Progenitor cell of endocrine pancreas (in vitro differentiated cells): ENCODE results near the gene TMEM151A. TPM values are rescaled to one million over a fixed set of nuclear protein-coding genes. Genes with fewer than 3 reads are reported as not detected.

Source experiments
- DNase-seq: peaks from one replicate; pipeline ENCODE4 v3.0.0; 2021; ENCODE audit warnings: low spot score; ENCODE audit not compliant: unreplicated experiment
- H3K27ac Mint-ChIP-seq: 2 replicates; pipeline ENCODE4 v1.8.0; 2021; ENCODE audit warnings: mild to moderate bottlenecking, moderate library complexity, mixed read lengths
- H3K27me3 Mint-ChIP-seq: 2 replicates; pipeline ENCODE4 v1.8.0; 2021; ENCODE audit warnings: mixed read lengths
- H3K36me3 Mint-ChIP-seq: 2 replicates; pipeline ENCODE4 v1.8.0; 2022; ENCODE audit warnings: mixed read lengths; ENCODE audit not compliant: insufficient read depth
- H3K4me1 Mint-ChIP-seq: 2 replicates; pipeline ENCODE4 v1.8.0; 2021; ENCODE audit warnings: low read depth, mixed read lengths
- H3K4me3 Mint-ChIP-seq: 2 replicates; pipeline ENCODE4 v1.8.0; 2021; ENCODE audit warnings: low read depth, mild to moderate bottlenecking, moderate library complexity, mixed read lengths
- H3K9me3 Mint-ChIP-seq: 2 replicates; pipeline ENCODE4 v1.8.0; 2021; ENCODE audit warnings: low read depth, mixed read lengths
- CTCF ChIP-seq: fragments of 200-600 bp; sonication (generic); IDR thresholded peaks from one replicate; pipeline ENCODE4 v1.5.0; 2021; ENCODE audit warnings: antibody characterized with exemption, mild to moderate bottlenecking; ENCODE audit not compliant: unreplicated experiment
- total RNA-seq: library from RNA; stranded (reverse); gene quantifications from 2 replicates; pipeline ENCODE4 v1.2.1, GENCODE V29; 2021

The TMEM151A gene
- total RNA-seq, 1 donor from 2014 or later = 0.57 TPM

GRCh38 chr11:66323684-66324083 lies 32.0 kb downstream of the TMEM151A start:
- H3K27me3 Mint-ChIP-seq = peaks cover 26% of the 10 kb centered on the region
- no peak overlapping the region for H3K4me3 Mint-ChIP-seq
- no peak for DNase-seq
- no peak overlapping the region for H3K27ac Mint-ChIP-seq
- peaks cover 5% of the 10 kb centered on the region for H3K9me3 Mint-ChIP-seq
- H3K4me1 Mint-ChIP-seq = peaks cover 1% of the 10 kb centered on the region
- TF ChIP-seq CTCF = no peak
- H3K36me3 Mint-ChIP-seq = no peaks in the 10 kb centered on the region

- peak overlapping the region; percentile 56 for H3K27ac Mint-ChIP-seq
- no peak overlapping the region for H3K4me3 Mint-ChIP-seq
- TF ChIP-seq CTCF = no peak
- H3K27me3 Mint-ChIP-seq = peaks cover 21% of the 10 kb centered on the region
- H3K36me3 Mint-ChIP-seq = no peaks in the 10 kb centered on the region
- no peak for DNase-seq
- H3K4me1 Mint-ChIP-seq = peaks cover 1% of the 10 kb centered on the region
- H3K9me3 Mint-ChIP-seq = peaks cover 5% of the 10 kb centered on the region
These were observed 33.0 kb downstream of the TMEM151A start for GRCh38 chr11:66324664-66325063.

GRCh38 chr11:66325263-66325671 lies 33.6 kb downstream of the TMEM151A start:
- H3K4me3 Mint-ChIP-seq = no peak overlapping the region
- H3K27me3 Mint-ChIP-seq = peaks cover 19% of the 10 kb centered on the region
- TF ChIP-seq CTCF = no peak
- H3K27ac Mint-ChIP-seq = no peak overlapping the region
- peaks cover 1% of the 10 kb centered on the region for H3K9me3 Mint-ChIP-seq
- H3K36me3 Mint-ChIP-seq = no peaks in the 10 kb centered on the region
- no peak for DNase-seq
- peaks cover 1% of the 10 kb centered on the region for H3K4me1 Mint-ChIP-seq

GRCh38 chr11:66326261-66327111 lies 34.8 kb downstream of the TMEM151A start:
- peaks cover 20% of the 10 kb centered on the region for H3K27me3 Mint-ChIP-seq
- no peak overlapping the region for H3K4me3 Mint-ChIP-seq
- H3K27ac Mint-ChIP-seq = no peak overlapping the region
- H3K36me3 Mint-ChIP-seq = no peaks in the 10 kb centered on the region
- H3K9me3 Mint-ChIP-seq = no peaks in the 10 kb centered on the region
- peaks cover 1% of the 10 kb centered on the region for H3K4me1 Mint-ChIP-seq
- no peak for TF ChIP-seq CTCF
- DNase-seq = no peak

GRCh38 chr11:66327171-66328030 lies 35.7 kb downstream of the TMEM151A start:
- DNase-seq = no peak
- no peak overlapping the region for H3K27ac Mint-ChIP-seq
- H3K27me3 Mint-ChIP-seq = peaks cover 20% of the 10 kb centered on the region
- H3K36me3 Mint-ChIP-seq = no peaks in the 10 kb centered on the region
- H3K9me3 Mint-ChIP-seq = no peaks in the 10 kb centered on the region
- no peak overlapping the region for H3K4me3 Mint-ChIP-seq
- H3K4me1 Mint-ChIP-seq = peaks cover 1% of the 10 kb centered on the region
- no peak for TF ChIP-seq CTCF
